Mucosa of descending colon (tissue), 3 donors: ENCODE results near the gene AOAH. TPM values are rescaled to one million over a fixed set of nuclear protein-coding genes. Genes with fewer than 3 reads are reported as not detected.

ENCODE experiments used
- ATAC-seq: fragments of 200-7000 bp; cut with Tn5 transposase; one replicate; pipeline ENCODE4 v1.9.1; 2020; ENCODE audit warnings: mild to moderate bottlenecking, moderate library complexity
- DNase-seq, 3 donors: peaks; one replicate each; pipeline ENCODE4 v3.0.0-alpha.2; 2020
- H3K36me3 ChIP-seq: fragments of 200-600 bp; one replicate; pipeline ENCODE4 v1.8.0; 2021; ENCODE audit warnings: low read depth, mild to moderate bottlenecking
- H3K4me1 ChIP-seq: fragments of 200-600 bp; one replicate; pipeline ENCODE4 v1.8.0; 2021; ENCODE audit warnings: low read depth, mild to moderate bottlenecking
- H3K4me3 ChIP-seq: fragments of 200-600 bp; one replicate; pipeline ENCODE4 v1.8.0; 2021; ENCODE audit warnings: mild to moderate bottlenecking
- H3K9me3 ChIP-seq: fragments of 200-600 bp; one replicate; pipeline ENCODE4 v1.8.0; 2021; ENCODE audit warnings: mild to moderate bottlenecking
- intact Hi-C, 2 donors: fragments of 100-400 bp; cut with DNase I in 1 of 2; cut with micrococcal nuclease in 1 of 2; formaldehyde crosslinking; loops; one replicate each; pipeline versions ENCODE4 v1.11.0 to v1.11.1; 2022; cut with DNase I, micrococcal nuclease
- total RNA-seq, 3 donors: library from RNA; stranded (reverse); fragmentation: NEBNext Ultra II Directional in 2 of 3; extraction: Animal tissue kit (Norgen Biotek cat#: 25700) in 2 of 3; gene quantifications; one replicate each; pipeline versions ENCODE4 v1.2.1 to v1.2.4, GENCODE V29; 2021 to 2023
- TF ChIP-seq, protein P1 (sequence below): fragments of 200-600 bp; IDR thresholded peaks from one replicate; pipeline ENCODE4 v1.8.0; 2022; ENCODE audit warnings: antibody characterized with exemption, mild to moderate bottlenecking
- donor health status: DM: no; HTN: no; CAD: no; lungs with moderate emphysema.
- donor health status: DM: no; HTN: no; CAD: no.
- donor health status: DM: no; HTN: yes; CAD: no.

The AOAH gene
- total RNA-seq, 3 donors from 2014 or later = 15.7 to 36.1 (median 28.8) TPM

DNA sequence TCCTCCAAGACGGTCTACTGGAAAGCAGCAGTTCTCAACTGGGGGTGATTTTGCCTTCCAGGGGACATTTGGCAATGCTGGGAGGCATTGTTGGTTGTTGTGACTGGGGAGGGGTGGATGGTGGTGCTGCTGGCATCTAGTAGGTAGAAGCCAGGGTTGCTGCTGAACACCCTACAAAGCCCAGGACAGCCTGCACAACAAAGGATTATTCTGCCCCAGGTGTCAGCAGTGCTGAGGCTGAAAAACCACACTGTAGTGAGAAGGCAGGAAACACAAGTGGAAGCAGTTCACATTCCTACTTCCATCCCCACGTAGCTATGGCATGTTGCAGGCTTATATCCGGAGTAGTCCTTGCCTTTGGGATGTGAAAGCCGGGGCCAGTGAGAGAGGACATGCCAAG, 86.9 kb downstream of the AOAH start:
- no peak overlapping the region for H3K4me3 ChIP-seq
- peaks cover 6% of the 10 kb centered on the region for H3K4me1 ChIP-seq
- DNase-seq (no peak), ATAC-seq (no peak)
- intact Hi-C loops = no loop called here
- H3K9me3 ChIP-seq = no peaks in the 10 kb centered on the region
- TF ChIP-seq, protein P1, sequence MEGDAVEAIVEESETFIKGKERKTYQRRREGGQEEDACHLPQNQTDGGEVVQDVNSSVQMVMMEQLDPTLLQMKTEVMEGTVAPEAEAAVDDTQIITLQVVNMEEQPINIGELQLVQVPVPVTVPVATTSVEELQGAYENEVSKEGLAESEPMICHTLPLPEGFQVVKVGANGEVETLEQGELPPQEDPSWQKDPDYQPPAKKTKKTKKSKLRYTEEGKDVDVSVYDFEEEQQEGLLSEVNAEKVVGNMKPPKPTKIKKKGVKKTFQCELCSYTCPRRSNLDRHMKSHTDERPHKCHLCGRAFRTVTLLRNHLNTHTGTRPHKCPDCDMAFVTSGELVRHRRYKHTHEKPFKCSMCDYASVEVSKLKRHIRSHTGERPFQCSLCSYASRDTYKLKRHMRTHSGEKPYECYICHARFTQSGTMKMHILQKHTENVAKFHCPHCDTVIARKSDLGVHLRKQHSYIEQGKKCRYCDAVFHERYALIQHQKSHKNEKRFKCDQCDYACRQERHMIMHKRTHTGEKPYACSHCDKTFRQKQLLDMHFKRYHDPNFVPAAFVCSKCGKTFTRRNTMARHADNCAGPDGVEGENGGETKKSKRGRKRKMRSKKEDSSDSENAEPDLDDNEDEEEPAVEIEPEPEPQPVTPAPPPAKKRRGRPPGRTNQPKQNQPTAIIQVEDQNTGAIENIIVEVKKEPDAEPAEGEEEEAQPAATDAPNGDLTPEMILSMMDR = no peak
- no peaks in the 10 kb centered on the region for H3K36me3 ChIP-seq

DNA sequence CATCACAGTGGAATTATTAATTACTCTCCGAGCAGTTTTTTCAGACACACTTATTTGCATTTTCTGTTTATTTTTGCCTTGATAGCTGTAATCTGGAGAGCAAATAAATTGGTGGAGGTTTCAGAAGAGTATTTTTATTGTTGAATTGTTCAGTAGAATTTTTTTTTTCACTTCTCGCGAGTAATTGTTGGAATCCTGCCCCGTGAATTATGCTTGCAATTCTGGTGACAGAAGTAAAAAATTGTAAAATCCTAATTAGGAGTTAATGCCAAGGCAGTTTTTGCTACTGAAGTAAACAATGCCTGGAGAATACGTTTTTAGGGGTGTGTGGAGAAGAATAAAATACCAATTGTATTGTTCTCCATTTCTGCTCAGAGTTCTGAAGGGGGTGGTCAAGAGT, 88.2 kb downstream of the AOAH start:
- TF ChIP-seq, protein P1 = no peak
- ATAC-seq (no peak), DNase-seq (no peak)
- Histone ChIP-seq H3K36me3 (no peaks in the 10 kb centered on the region), H3K4me1 (peaks cover 6% of the 10 kb centered on the region), H3K9me3 (no peaks in the 10 kb centered on the region), H3K4me3 (no peak overlapping the region)
- intact Hi-C loops = no loop called here

DNA sequence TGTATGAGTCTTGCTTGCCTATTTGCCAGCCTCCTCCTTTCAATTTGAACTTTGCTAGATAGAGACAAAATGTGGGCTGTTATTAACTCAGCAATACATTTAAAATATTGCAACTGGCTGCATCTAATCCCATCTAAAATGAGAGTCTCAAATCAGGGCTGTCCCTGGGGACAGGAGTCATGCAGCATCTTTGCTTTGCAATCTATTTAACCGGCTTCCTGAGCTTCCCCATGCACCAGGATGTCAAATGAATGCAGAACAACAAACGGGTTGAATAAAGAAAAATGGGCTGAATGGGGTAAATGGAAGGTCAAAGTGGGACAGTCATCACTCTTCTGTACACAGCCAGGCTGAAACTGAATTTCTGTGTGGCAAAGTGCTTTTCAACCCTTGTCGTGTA, 89.2 kb downstream of the AOAH start:
- intact Hi-C loops = no loop called here
- TF ChIP-seq, protein P1 = no peak
- Histone ChIP-seq H3K36me3 (no peaks in the 10 kb centered on the region), H3K4me3 (no peak overlapping the region), H3K9me3 (no peaks in the 10 kb centered on the region), H3K4me1 (peaks cover 6% of the 10 kb centered on the region)
- ATAC-seq (no peak), DNase-seq (no peak)

DNA sequence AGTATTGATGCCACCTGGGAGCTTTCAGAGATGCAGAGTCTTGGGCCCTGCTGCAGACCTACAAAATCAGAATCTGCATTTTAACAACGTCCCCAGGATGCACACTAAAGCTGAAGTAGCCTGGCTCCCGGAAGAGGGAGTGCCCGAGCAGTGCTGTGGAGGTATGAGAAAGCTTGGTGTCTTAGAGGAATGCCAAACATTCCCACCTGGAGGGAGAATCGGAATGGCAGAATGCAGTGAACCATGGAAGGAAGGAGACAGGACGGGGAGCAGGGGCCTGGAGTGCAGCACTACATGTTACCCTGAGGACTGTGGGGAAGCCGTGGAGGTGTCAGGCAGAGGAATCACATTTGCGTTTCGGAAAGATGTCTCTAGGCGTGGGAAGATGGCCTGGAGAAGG, 90.9 kb downstream of the AOAH start:
- no peaks in the 10 kb centered on the region for H3K9me3 ChIP-seq
- TF ChIP-seq, protein P1 = no peak
- intact Hi-C loops = no loop called here
- ATAC-seq = no peak
- no peak overlapping the region for H3K4me3 ChIP-seq
- no peaks in the 10 kb centered on the region for H3K36me3 ChIP-seq
- peaks cover 6% of the 10 kb centered on the region for H3K4me1 ChIP-seq
- DNase-seq = no peak

DNA sequence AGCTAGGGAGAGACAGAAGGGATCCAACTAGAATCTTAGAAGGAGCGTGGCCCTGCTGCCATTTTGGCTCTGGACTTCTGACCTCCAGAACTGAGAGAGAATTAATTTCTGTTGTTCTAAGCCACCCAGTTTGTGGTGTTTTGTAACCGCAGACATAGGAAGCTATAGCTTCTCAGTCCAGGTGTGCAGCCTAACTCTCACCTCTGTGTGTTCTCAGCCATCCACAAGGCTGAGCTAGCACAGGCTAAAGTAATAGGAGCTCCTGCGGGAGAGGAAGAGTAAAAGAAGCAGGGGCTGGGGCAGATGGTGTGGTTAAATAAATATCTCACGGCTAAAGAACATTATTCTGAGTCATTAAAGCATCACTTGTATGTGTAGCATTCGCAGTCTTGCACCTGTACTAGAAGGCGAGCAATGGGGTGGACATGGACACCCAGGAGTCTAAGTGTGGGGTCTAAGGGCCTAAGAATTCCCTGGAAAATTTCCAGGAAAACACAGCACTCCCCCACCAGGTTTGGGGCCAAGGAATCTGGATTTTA, 94.1 kb downstream of the AOAH start:
- intact Hi-C loops = no loop called here
- TF ChIP-seq, protein P1 = no peak
- ATAC-seq (no peak), DNase-seq (no peak)
- Histone ChIP-seq H3K4me3 (no peak overlapping the region), H3K9me3 (no peaks in the 10 kb centered on the region), H3K36me3 (no peaks in the 10 kb centered on the region), H3K4me1 (peaks cover 3% of the 10 kb centered on the region)

DNA sequence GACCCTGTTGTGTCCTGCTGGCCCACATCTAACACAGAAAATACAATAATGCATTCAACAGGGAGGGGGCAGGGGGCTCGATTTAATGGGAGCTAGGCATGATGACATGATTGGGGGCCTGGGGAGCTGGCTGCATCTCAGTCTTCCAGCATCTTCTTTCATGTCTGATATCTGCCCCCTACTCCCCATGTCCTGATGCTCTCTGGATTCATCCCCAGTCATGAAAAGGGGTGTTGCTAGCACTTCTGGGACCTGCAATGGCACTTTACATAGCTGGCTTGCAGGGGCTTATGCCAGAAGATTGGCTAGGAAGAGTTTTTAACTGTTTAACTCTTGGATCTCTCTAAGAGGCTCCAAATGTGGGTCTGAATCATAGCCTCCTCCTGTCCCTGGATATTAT, 94.9 kb downstream of the AOAH start:
- ATAC-seq = no peak
- Histone ChIP-seq H3K4me1 (no peaks in the 10 kb centered on the region), H3K36me3 (no peaks in the 10 kb centered on the region), H3K9me3 (no peaks in the 10 kb centered on the region), H3K4me3 (no peak overlapping the region)
- DNase-seq = no peak
- TF ChIP-seq, protein P1 = no peak
- intact Hi-C loops = no loop called here
